ENCODE measurements around the gene LBX1. TPM values are rescaled to one million over a fixed set of nuclear protein-coding genes. Genes with fewer than 3 reads are reported as not detected.

The LBX1 gene
- total and polyA plus RNA-seq, 2 donors (not counting 1 experiment from before 2014, with no cell fraction given), result not detected

GRCh38 chr10:101267776-101268175, 38.5 kb upstream of the LBX1 start:
- WGBS (ENCODE audit: insufficient coverage), result no CpG with 5 or more reads among the region's 4 CpGs
- H3K9me3 Mint-ChIP-seq (ENCODE audit: insufficient read depth), result no peaks in the 10 kb centered on the region
- H3K27ac Mint-ChIP-seq, result no peak overlapping the region
- no peak for ATAC-seq (ENCODE audit: low read depth)
- H3K4me3 Mint-ChIP-seq, result no peak overlapping the region
- intact Hi-C loops (cut with micrococcal nuclease), result no loop called here
- Histone ChIP-seq H4K20me1 (ENCODE audit: control insufficient read depth, insufficient read depth, low read length, poor library complexity, severe bottlenecking) (no peaks in the 10 kb centered on the region), H2AFZ (ENCODE audit: insufficient read depth, low read depth, low read length, poor library complexity, severe bottlenecking) (no peak overlapping the region), H3K4me2 (replicated peaks; ENCODE audit: low read depth, low read length, poor library complexity, severe bottlenecking) (no peak overlapping the region), H3K9ac (ENCODE audit: low read length) (no peak overlapping the region), H3K9me3 (ENCODE audit: control extremely low read depth in 1 of 3, control insufficient read depth in 2 of 3, insufficient read depth in 1 of 3, low read length in 2 of 3) (no peaks in the 10 kb centered on the region), H3K79me2 (ENCODE audit: control insufficient read depth, insufficient read depth, low read length) (no peaks in the 10 kb centered on the region), H3K27me3 (replicated peaks in 1 of 4; ENCODE audit: control extremely low read depth in 1 of 4, control insufficient read depth in 3 of 4, insufficient read depth in 4 of 4, low read length in 3 of 4) (peaks cover 0 to 24% (median 5%) of the 10 kb centered on the region in 4 experiments), H3K4me1 (ENCODE audit: control insufficient read depth in 2 of 2, insufficient read depth in 2 of 2, low read length in 2 of 2) (no peaks in the 10 kb centered on the region), H3K4me3 (ENCODE audit: control extremely low read depth in 1 of 5, extremely low read depth in 1 of 5, insufficient read depth in 1 of 5, low read depth in 2 of 5, low read length in 4 of 5) (no peak overlapping the region), H3K36me3 (replicated peaks in 1 of 2; ENCODE audit: control extremely low read depth in 1 of 2, control insufficient read depth in 1 of 2, extremely low read depth in 1 of 2, insufficient read depth in 2 of 2, low read length in 1 of 2) (no peaks in the 10 kb centered on the region), H3K27ac (ENCODE audit: low read length in 2 of 2) (no peak overlapping the region)
- POLR2A ChIA-PET, result no interaction called here
- no peak for TF ChIP-seq EZH2 (IDR thresholded peaks at IDR 0.05; ENCODE audit: borderline replicate concordance, insufficient read depth, low read depth, low read length, poor library complexity, severe bottlenecking)
- TF ChIP-seq, protein P1, sequence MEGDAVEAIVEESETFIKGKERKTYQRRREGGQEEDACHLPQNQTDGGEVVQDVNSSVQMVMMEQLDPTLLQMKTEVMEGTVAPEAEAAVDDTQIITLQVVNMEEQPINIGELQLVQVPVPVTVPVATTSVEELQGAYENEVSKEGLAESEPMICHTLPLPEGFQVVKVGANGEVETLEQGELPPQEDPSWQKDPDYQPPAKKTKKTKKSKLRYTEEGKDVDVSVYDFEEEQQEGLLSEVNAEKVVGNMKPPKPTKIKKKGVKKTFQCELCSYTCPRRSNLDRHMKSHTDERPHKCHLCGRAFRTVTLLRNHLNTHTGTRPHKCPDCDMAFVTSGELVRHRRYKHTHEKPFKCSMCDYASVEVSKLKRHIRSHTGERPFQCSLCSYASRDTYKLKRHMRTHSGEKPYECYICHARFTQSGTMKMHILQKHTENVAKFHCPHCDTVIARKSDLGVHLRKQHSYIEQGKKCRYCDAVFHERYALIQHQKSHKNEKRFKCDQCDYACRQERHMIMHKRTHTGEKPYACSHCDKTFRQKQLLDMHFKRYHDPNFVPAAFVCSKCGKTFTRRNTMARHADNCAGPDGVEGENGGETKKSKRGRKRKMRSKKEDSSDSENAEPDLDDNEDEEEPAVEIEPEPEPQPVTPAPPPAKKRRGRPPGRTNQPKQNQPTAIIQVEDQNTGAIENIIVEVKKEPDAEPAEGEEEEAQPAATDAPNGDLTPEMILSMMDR (IDR thresholded peaks at IDR 0.05), result no peak
- peaks cover 36% of the 10 kb centered on the region for H3K27me3 Mint-ChIP-seq
- peaks cover 2% of the 10 kb centered on the region for H3K4me1 Mint-ChIP-seq
- CTCF ChIA-PET, result interaction anchor here (1.9 kb wide), 1 partner anchor 9 kb away, joined by 6 read pairs; no protein-coding TSS in a partner anchor
- no peak for DNase-seq

DNA sequence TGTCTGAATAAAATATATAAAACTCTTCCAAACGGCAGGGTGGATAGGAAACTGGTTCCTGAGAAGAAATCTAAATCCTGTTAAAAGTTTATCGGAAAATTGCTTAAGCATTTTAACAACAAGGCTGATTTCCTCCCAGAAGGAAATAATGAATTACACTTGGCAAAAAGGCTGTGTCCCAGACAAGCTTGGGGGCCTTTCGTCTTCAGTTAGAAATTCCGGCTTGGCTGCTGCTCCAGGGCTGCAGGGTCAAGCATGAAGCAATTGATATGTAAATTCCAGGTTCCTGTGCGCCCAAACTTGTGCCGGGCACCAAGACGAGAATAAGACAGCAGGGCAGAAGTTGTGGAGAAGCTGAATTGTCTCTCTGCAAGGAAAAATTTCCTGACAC, 38.0 kb upstream of the LBX1 start:
- H3K4me1 ChIP-seq (ENCODE audit: control insufficient read depth in 2 of 2, insufficient read depth in 2 of 2, low read length in 2 of 2), result no peaks in the 10 kb centered on the region
- no peak overlapping the region for H2AFZ ChIP-seq (ENCODE audit: insufficient read depth, low read depth, low read length, poor library complexity, severe bottlenecking)
- POLR2A ChIA-PET, result no interaction called here
- DNase-seq (no peak), ATAC-seq (ENCODE audit: low read depth) (no peak)
- no peaks in the 10 kb centered on the region for H3K9me3 ChIP-seq (ENCODE audit: control extremely low read depth in 1 of 3, control insufficient read depth in 2 of 3, insufficient read depth in 1 of 3, low read length in 2 of 3)
- H3K27ac ChIP-seq (ENCODE audit: low read length in 2 of 2), result no peak overlapping the region
- TF ChIP-seq EZH2 (IDR thresholded peaks at IDR 0.05; ENCODE audit: borderline replicate concordance, insufficient read depth, low read depth, low read length, poor library complexity, severe bottlenecking), result no peak
- TF ChIP-seq, protein P1 (IDR thresholded peaks at IDR 0.05), result no peak
- Mint-ChIP-seq H3K27me3 (peaks cover 36% of the 10 kb centered on the region), H3K4me3 (no peak overlapping the region), H3K4me1 (peaks cover under 1% of the 10 kb centered on the region), H3K27ac (no peak overlapping the region), H3K9me3 (ENCODE audit: insufficient read depth) (no peaks in the 10 kb centered on the region)
- WGBS (ENCODE audit: insufficient coverage), result 96% methylated on average over 6 of the region's 7 CpGs
- H3K79me2 ChIP-seq (ENCODE audit: control insufficient read depth, insufficient read depth, low read length), result no peaks in the 10 kb centered on the region
- intact Hi-C loops (cut with micrococcal nuclease), result no loop called here
- H3K9ac ChIP-seq (ENCODE audit: low read length), result no peak overlapping the region
- no peaks in the 10 kb centered on the region for H4K20me1 ChIP-seq (ENCODE audit: control insufficient read depth, insufficient read depth, low read length, poor library complexity, severe bottlenecking)
- H3K4me3 ChIP-seq (ENCODE audit: control extremely low read depth in 1 of 5, extremely low read depth in 1 of 5, insufficient read depth in 1 of 5, low read depth in 2 of 5, low read length in 4 of 5), result no peak overlapping the region
- H3K4me2 ChIP-seq (replicated peaks; ENCODE audit: low read depth, low read length, poor library complexity, severe bottlenecking), result no peak overlapping the region
- CTCF ChIA-PET, result interaction anchor here (1.9 kb wide), 1 partner anchor 9 kb away, joined by 6 read pairs; no protein-coding TSS in a partner anchor
- H3K27me3 ChIP-seq (replicated peaks in 1 of 4; ENCODE audit: control extremely low read depth in 1 of 4, control insufficient read depth in 3 of 4, insufficient read depth in 4 of 4, low read length in 3 of 4), result peaks cover 0 to 19% (median 4%) of the 10 kb centered on the region in 4 experiments
- H3K36me3 ChIP-seq (replicated peaks in 1 of 2; ENCODE audit: control extremely low read depth in 1 of 2, control insufficient read depth in 1 of 2, extremely low read depth in 1 of 2, insufficient read depth in 2 of 2, low read length in 1 of 2), result no peaks in the 10 kb centered on the region
